Caco-2 (cell line): ENCODE results near the gene RASSF4. TPM values are rescaled to one million over a fixed set of nuclear protein-coding genes. Genes with fewer than 3 reads are reported as not detected.
A peak's percentile ranks its signal among the peaks of the same experiment; 100 is the strongest.

Source experiments
- BruUV-seq: library from RNA; stranded (reverse); fragments of 400-500 nt; replicated peaks from 2 replicates; lab custom pipeline; 2021; lab: Mats Ljungman, UMichigan
- CTCF ChIA-PET: fragments of 300-600 bp; sonication (Branson Sonifier 250); formaldehyde crosslinking; loops from one replicate; lab custom pipeline; 2022; ENCODE audit warnings: antibody characterized with exemption; lab: Charles Lee
- POLR2A ChIA-PET: fragments of 300-600 bp; sonication (Branson Sonifier 250); formaldehyde crosslinking; loops from one replicate; lab custom pipeline; 2022; ENCODE audit warnings: antibody characterized with exemption; lab: Charles Lee
- DNase-seq, 2 experiments: peaks; one replicate each; pipeline versions ENCODE4 v3.0.0 to v3.0.0-alpha.2; 2020 to 2022
- H3K27me3 ChIP-seq: replicated peaks from 2 replicates; pipeline ENCODE4 v1.6.0; 2011; ENCODE audit warnings: low read length; ENCODE audit not compliant: control insufficient read depth, insufficient read depth
- H3K36me3 ChIP-seq: 2 replicates; pipeline ENCODE4 v1.5.1; 2011; ENCODE audit warnings: low read length; ENCODE audit not compliant: control insufficient read depth, insufficient read depth
- H3K4me1 ChIP-seq: fragments of 250-450 bp; sonication (Bioruptor Pico); 2 replicates; pipeline ENCODE4 v1.5.1; 2020; ENCODE audit warnings: mild to moderate bottlenecking
- H3K4me3 ChIP-seq: 2 replicates; pipeline ENCODE4 v1.5.1; 2011; ENCODE audit warnings: low read depth, mild to moderate bottlenecking, control low read depth, low read length
- H3K9me3 ChIP-seq: fragments of 250-450 bp; sonication (Bioruptor Pico); 2 replicates; pipeline ENCODE4 v1.5.1; 2020; ENCODE audit warnings: mild to moderate bottlenecking, moderate library complexity
- H3K27ac Mint-ChIP-seq: one replicate; pipeline ENCODE4 v1.8.0; 2022; ENCODE audit warnings: mixed read lengths; ENCODE audit not compliant: unreplicated experiment
- H3K27me3 Mint-ChIP-seq: one replicate; pipeline ENCODE4 v1.8.0; 2022; ENCODE audit warnings: mixed read lengths; ENCODE audit not compliant: insufficient read depth, unreplicated experiment
- H3K36me3 Mint-ChIP-seq: one replicate; pipeline ENCODE4 v1.8.0; 2022; ENCODE audit warnings: mild to moderate bottlenecking, mixed read lengths; ENCODE audit not compliant: insufficient read depth, unreplicated experiment
- H3K4me1 Mint-ChIP-seq: one replicate; pipeline ENCODE4 v1.8.0; 2022; ENCODE audit warnings: low read depth, mixed read lengths; ENCODE audit not compliant: unreplicated experiment
- H3K4me3 Mint-ChIP-seq: one replicate; pipeline ENCODE4 v1.8.0; 2022; ENCODE audit warnings: mild to moderate bottlenecking, moderate library complexity, mixed read lengths; ENCODE audit not compliant: unreplicated experiment
- H3K9me3 Mint-ChIP-seq: one replicate; pipeline ENCODE4 v1.8.0; 2022; ENCODE audit warnings: mixed read lengths; ENCODE audit not compliant: unreplicated experiment
- CTCF ChIP-seq, 2 experiments: fragments of 200-600 bp in 1 of 2; IDR thresholded peaks; 1 replicate in 1 of 2; 2 replicates in 1 of 2; pipeline versions ENCODE4 v1.5.1 to v1.8.0; 2011 to 2022; ENCODE audit warnings: antibody characterized with exemption in 1 of 2, control low read depth in 1 of 2, inconsistent platforms in 1 of 2, low read depth in 1 of 2, low read length in 1 of 2, mild to moderate bottlenecking in 1 of 2, moderate library complexity in 1 of 2; ENCODE audit not compliant: insufficient read depth in 1 of 2, severe bottlenecking in 1 of 2, unreplicated experiment in 1 of 2
- intact Hi-C: fragments of 100-400 bp; cut with micrococcal nuclease; formaldehyde crosslinking; loops from one replicate; pipeline ENCODE4 v1.10.0; 2022; ENCODE audit not compliant: unreplicated experiment
- total RNA-seq: library from RNA; stranded (reverse); gene quantifications from 2 replicates; pipeline ENCODE4 v1.2.3, GENCODE V29; 2022

RASSF4 gene
- total RNA-seq, 1 experiment from 2014 or later: 55.6 TPM

GRCh38 chr10:44928462-44928861 lies 31.1 kb upstream of the RASSF4 start:
- H3K27ac Mint-ChIP-seq: no peak overlapping the region
- Histone ChIP-seq H3K4me1 (peaks cover 20% of the 10 kb centered on the region), H3K36me3 (no peaks in the 10 kb centered on the region), H3K4me3 (no peak overlapping the region), H3K9me3 (no peaks in the 10 kb centered on the region), H3K27me3 (no peaks in the 10 kb centered on the region)
- H3K36me3 Mint-ChIP-seq: no peaks in the 10 kb centered on the region
- H3K4me3 Mint-ChIP-seq: no peak overlapping the region
- intact Hi-C loops: no loop called here
- no peaks in the 10 kb centered on the region for H3K9me3 Mint-ChIP-seq
- peaks cover 8% of the 10 kb centered on the region for H3K27me3 Mint-ChIP-seq
- peak in 1 of 2 experiments; percentile 5 for DNase-seq
- BruUV-seq: no TSS peak
- H3K4me1 Mint-ChIP-seq: no peaks in the 10 kb centered on the region
- CTCF ChIA-PET: interaction anchor here (0.6 to 0.7 kb wide), 2 partner anchors 9 to 36 kb away, joined by 3 read pairs; no protein-coding TSS in a partner anchor
- POLR2A ChIA-PET: interaction anchor here (0.6 kb wide), 1 partner anchor 35 kb away, joined by 4 read pairs; no protein-coding TSS in a partner anchor
- no peak for TF ChIP-seq CTCF (IDR thresholded peaks at IDR 0.05; ENCODE audit: insufficient read depth in 1 of 2, low read depth in 1 of 2, low read length in 1 of 2, severe bottlenecking in 1 of 2, unreplicated experiment in 1 of 2)

GRCh38 chr10:44929356-44930255 lies 30.0 kb upstream of the RASSF4 start:
- ChIA-PET CTCF (interaction anchor here (0.6 kb wide), 1 partner anchor 34 kb away, joined by 3 read pairs; no protein-coding TSS in a partner anchor), POLR2A (no interaction called here)
- no peaks in the 10 kb centered on the region for H3K36me3 Mint-ChIP-seq

More at GRCh38 chr10:44929356-44930255, 30.0 kb upstream of the RASSF4 start:
- peak in 1 of 2 experiments; percentile 31 for DNase-seq
- no peak for TF ChIP-seq CTCF (IDR thresholded peaks at IDR 0.05; ENCODE audit: insufficient read depth in 1 of 2, low read depth in 1 of 2, low read length in 1 of 2, severe bottlenecking in 1 of 2, unreplicated experiment in 1 of 2)
- Mint-ChIP-seq H3K27ac (no peak overlapping the region), H3K9me3 (no peaks in the 10 kb centered on the region), H3K4me1 (peaks cover 7% of the 10 kb centered on the region), H3K4me3 (no peak overlapping the region), H3K27me3 (peaks cover 5% of the 10 kb centered on the region)
- Histone ChIP-seq H3K36me3 (no peaks in the 10 kb centered on the region), H3K27me3 (no peaks in the 10 kb centered on the region), H3K4me3 (no peak overlapping the region), H3K9me3 (no peaks in the 10 kb centered on the region), H3K4me1 (peaks cover 28% of the 10 kb centered on the region)
- no TSS peak for BruUV-seq
- intact Hi-C loops: no loop called here
